Measurements from ENCODE around the gene ROR2. TPM values are rescaled to one million over a fixed set of nuclear protein-coding genes. Genes with fewer than 3 reads are reported as not detected.

ROR2 gene
- total and polyA plus RNA-seq, 4 donors: 0.13 to 0.84 (median 0.52) TPM

DNA sequence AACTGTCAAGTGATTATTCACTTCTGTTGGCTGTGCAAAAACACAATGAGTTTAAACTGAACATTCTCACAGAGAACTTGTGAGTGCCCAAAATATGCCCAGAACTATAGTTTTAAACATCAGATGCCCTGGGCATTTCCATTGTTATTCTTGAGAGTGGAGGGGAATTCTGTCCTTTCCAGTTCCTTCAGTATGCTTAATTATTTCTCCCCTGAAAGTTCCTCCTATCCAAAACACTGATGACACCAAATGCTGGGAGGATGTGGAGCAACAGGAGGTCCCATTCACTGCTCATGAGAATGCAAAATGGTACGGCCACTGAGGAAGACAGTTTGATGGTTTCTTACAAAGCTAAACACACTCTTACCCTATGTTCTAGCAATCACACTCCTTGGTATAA is 55.5 kb downstream of the ROR2 start:
- no peak overlapping the region for H3K27ac ChIP-seq (ENCODE audit: low read depth in 1 of 2, low read length in 2 of 2)
- DNase-seq (ENCODE audit: low spot score): no peak
- H3K36me3 ChIP-seq (ENCODE audit: control insufficient read depth in 4 of 4, insufficient read depth in 3 of 4, low read depth in 1 of 4, low read length in 3 of 4): no peaks in the 10 kb centered on the region
- TF ChIP-seq, protein P1, sequence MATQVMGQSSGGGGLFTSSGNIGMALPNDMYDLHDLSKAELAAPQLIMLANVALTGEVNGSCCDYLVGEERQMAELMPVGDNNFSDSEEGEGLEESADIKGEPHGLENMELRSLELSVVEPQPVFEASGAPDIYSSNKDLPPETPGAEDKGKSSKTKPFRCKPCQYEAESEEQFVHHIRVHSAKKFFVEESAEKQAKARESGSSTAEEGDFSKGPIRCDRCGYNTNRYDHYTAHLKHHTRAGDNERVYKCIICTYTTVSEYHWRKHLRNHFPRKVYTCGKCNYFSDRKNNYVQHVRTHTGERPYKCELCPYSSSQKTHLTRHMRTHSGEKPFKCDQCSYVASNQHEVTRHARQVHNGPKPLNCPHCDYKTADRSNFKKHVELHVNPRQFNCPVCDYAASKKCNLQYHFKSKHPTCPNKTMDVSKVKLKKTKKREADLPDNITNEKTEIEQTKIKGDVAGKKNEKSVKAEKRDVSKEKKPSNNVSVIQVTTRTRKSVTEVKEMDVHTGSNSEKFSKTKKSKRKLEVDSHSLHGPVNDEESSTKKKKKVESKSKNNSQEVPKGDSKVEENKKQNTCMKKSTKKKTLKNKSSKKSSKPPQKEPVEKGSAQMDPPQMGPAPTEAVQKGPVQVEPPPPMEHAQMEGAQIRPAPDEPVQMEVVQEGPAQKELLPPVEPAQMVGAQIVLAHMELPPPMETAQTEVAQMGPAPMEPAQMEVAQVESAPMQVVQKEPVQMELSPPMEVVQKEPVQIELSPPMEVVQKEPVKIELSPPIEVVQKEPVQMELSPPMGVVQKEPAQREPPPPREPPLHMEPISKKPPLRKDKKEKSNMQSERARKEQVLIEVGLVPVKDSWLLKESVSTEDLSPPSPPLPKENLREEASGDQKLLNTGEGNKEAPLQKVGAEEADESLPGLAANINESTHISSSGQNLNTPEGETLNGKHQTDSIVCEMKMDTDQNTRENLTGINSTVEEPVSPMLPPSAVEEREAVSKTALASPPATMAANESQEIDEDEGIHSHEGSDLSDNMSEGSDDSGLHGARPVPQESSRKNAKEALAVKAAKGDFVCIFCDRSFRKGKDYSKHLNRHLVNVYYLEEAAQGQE (IDR thresholded peaks at IDR 0.05): no peak
- TF ChIP-seq SP1 (IDR thresholded peaks at IDR 0.05) (no peak), TAF1 (conservative IDR thresholded peaks at IDR 0.05) (no peak), YY1 (IDR thresholded peaks at IDR 0.05) (no peak), RXRA (IDR thresholded peaks at IDR 0.05) (no peak), EGR1 (IDR thresholded peaks at IDR 0.05; ENCODE audit: low read depth in 2 of 2) (no peak)
- H3K9me3 ChIP-seq (ENCODE audit: control insufficient read depth in 4 of 4, low read length in 3 of 4): no peaks in the 10 kb centered on the region
- peaks cover 0 to 3% (median 0%) of the 10 kb centered on the region in 4 donors for H3K27me3 ChIP-seq (ENCODE audit: control insufficient read depth in 4 of 4, insufficient read depth in 4 of 4, low read length in 3 of 4)
- H3K4me3 ChIP-seq (ENCODE audit: low read depth in 1 of 3, low read length in 3 of 3): no peak overlapping the region
- WGBS: 68% methylated on average over 1 of the region's 1 CpG
- H3K4me1 ChIP-seq (ENCODE audit: control insufficient read depth in 4 of 4, insufficient read depth in 4 of 4, low read length in 3 of 4): peaks cover 0 to 6% (median 0%) of the 10 kb centered on the region in 4 donors
- no peak overlapping the region for H3K9ac ChIP-seq (ENCODE audit: low read depth in 1 of 2, low read length in 2 of 2)

DNA sequence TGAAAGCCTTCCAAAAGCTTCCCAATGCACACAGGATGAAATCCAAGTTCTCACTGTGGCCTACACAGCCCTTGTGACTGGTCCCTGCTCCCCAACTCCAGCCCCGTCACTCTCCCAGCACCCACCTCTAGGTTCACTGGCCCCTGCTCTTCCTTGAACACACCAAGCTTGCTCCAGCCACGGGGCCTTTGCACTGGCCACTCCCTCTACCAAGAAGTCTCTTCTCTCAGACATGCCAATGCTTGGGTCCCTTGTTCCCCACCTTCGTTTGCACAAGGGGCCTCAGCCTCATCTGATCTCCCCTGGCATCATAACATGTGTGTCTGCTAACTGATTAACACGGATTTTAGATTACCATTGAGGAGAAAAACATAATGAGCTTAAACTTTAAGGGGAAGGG is 56.0 kb downstream of the ROR2 start:
- 64% methylated on average over 4 of the region's 4 CpGs for WGBS
- Histone ChIP-seq H3K4me3 (ENCODE audit: low read depth in 1 of 3, low read length in 3 of 3) (no peak overlapping the region), H3K27ac (ENCODE audit: low read depth in 1 of 2, low read length in 2 of 2) (no peak overlapping the region), H3K27me3 (ENCODE audit: control insufficient read depth in 4 of 4, insufficient read depth in 4 of 4, low read length in 3 of 4) (peaks cover 0 to 3% (median 0%) of the 10 kb centered on the region in 4 donors), H3K9ac (ENCODE audit: low read depth in 1 of 2, low read length in 2 of 2) (no peak overlapping the region), H3K36me3 (ENCODE audit: control insufficient read depth in 4 of 4, insufficient read depth in 3 of 4, low read depth in 1 of 4, low read length in 3 of 4) (no peaks in the 10 kb centered on the region), H3K9me3 (ENCODE audit: control insufficient read depth in 4 of 4, low read length in 3 of 4) (no peaks in the 10 kb centered on the region), H3K4me1 (ENCODE audit: control insufficient read depth in 4 of 4, insufficient read depth in 4 of 4, low read length in 3 of 4) (peaks cover 0 to 2% (median 0%) of the 10 kb centered on the region in 4 donors)
- TF ChIP-seq FOXA2 (IDR thresholded peaks at IDR 0.05) (no peak), GABPA (IDR thresholded peaks at IDR 0.05 in 1 of 2, conservative IDR thresholded peaks at IDR 0.05 in 1 of 2) (no peak), NR2F2 (IDR thresholded peaks at IDR 0.05) (no peak), RXRA (IDR thresholded peaks at IDR 0.05) (no peak)
- no peak for DNase-seq (ENCODE audit: low spot score)

DNA sequence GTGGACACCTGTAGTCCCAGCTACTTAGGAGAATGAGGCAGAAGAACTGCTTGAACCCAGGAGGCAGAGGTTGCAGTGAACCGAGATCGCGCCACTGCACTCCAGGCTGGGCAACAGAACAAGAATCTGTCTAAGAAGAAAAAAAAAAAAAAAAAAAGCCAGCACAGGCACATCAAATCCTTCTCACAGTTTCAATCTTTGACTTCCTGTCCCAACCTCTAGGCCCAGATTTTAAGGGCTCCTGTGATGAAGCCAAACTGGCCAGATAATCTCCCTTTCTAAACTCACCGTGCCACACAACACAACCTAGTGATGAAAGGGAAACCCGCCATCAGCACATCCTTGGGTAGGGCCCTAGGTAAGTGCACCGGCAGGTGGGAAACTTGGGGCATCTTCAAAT is 58.1 kb downstream of the ROR2 start:
- H3K27ac ChIP-seq (ENCODE audit: low read depth in 1 of 2, low read length in 2 of 2): no peak overlapping the region
- H3K9me3 ChIP-seq (ENCODE audit: control insufficient read depth in 4 of 4, low read length in 3 of 4): no peaks in the 10 kb centered on the region
- DNase-seq (ENCODE audit: low spot score): no peak
- H3K4me3 ChIP-seq (ENCODE audit: low read depth in 1 of 3, low read length in 3 of 3): no peak overlapping the region
- no peaks in the 10 kb centered on the region for H3K27me3 ChIP-seq (ENCODE audit: control insufficient read depth in 4 of 4, insufficient read depth in 4 of 4, low read length in 3 of 4)
- H3K9ac ChIP-seq (ENCODE audit: low read depth in 1 of 2, low read length in 2 of 2): no peak overlapping the region
- TF ChIP-seq, protein P2, sequence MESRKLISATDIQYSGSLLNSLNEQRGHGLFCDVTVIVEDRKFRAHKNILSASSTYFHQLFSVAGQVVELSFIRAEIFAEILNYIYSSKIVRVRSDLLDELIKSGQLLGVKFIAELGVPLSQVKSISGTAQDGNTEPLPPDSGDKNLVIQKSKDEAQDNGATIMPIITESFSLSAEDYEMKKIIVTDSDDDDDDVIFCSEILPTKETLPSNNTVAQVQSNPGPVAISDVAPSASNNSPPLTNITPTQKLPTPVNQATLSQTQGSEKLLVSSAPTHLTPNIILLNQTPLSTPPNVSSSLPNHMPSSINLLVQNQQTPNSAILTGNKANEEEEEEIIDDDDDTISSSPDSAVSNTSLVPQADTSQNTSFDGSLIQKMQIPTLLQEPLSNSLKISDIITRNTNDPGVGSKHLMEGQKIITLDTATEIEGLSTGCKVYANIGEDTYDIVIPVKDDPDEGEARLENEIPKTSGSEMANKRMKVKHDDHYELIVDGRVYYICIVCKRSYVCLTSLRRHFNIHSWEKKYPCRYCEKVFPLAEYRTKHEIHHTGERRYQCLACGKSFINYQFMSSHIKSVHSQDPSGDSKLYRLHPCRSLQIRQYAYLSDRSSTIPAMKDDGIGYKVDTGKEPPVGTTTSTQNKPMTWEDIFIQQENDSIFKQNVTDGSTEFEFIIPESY (IDR thresholded peaks at IDR 0.05): no peak
- TF ChIP-seq HNF4G (IDR thresholded peaks at IDR 0.05) (no peak), NR2F2 (IDR thresholded peaks at IDR 0.05) (no peak), RXRA (IDR thresholded peaks at IDR 0.05) (no peak), YY1 (IDR thresholded peaks at IDR 0.05) (no peak), JUND (IDR thresholded peaks at IDR 0.05) (no peak), RAD21 (IDR thresholded peaks at IDR 0.05) (no peak)
- TF ChIP-seq, protein P3, sequence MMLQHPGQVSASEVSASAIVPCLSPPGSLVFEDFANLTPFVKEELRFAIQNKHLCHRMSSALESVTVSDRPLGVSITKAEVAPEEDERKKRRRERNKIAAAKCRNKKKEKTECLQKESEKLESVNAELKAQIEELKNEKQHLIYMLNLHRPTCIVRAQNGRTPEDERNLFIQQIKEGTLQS (IDR thresholded peaks at IDR 0.05): no peak
- TF ChIP-seq, protein P4, sequence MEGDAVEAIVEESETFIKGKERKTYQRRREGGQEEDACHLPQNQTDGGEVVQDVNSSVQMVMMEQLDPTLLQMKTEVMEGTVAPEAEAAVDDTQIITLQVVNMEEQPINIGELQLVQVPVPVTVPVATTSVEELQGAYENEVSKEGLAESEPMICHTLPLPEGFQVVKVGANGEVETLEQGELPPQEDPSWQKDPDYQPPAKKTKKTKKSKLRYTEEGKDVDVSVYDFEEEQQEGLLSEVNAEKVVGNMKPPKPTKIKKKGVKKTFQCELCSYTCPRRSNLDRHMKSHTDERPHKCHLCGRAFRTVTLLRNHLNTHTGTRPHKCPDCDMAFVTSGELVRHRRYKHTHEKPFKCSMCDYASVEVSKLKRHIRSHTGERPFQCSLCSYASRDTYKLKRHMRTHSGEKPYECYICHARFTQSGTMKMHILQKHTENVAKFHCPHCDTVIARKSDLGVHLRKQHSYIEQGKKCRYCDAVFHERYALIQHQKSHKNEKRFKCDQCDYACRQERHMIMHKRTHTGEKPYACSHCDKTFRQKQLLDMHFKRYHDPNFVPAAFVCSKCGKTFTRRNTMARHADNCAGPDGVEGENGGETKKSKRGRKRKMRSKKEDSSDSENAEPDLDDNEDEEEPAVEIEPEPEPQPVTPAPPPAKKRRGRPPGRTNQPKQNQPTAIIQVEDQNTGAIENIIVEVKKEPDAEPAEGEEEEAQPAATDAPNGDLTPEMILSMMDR (IDR thresholded peaks at IDR 0.05; ENCODE audit: low read depth, low read length, missing input control): no peak
- TF ChIP-seq, protein P5, sequence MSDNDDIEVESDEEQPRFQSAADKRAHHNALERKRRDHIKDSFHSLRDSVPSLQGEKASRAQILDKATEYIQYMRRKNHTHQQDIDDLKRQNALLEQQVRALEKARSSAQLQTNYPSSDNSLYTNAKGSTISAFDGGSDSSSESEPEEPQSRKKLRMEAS (IDR thresholded peaks at IDR 0.05): no peak
- H3K4me1 ChIP-seq (ENCODE audit: control insufficient read depth in 4 of 4, insufficient read depth in 4 of 4, low read length in 3 of 4): no peaks in the 10 kb centered on the region
- WGBS: 94% methylated on average over 6 of the region's 6 CpGs
- no peaks in the 10 kb centered on the region for H3K36me3 ChIP-seq (ENCODE audit: control insufficient read depth in 4 of 4, insufficient read depth in 3 of 4, low read depth in 1 of 4, low read length in 3 of 4)

Data from liver (tissue), 9 donors.